Ovary (tissue), 9 donors: ENCODE data around the gene QSER1. TPM values are rescaled to one million over a fixed set of nuclear protein-coding genes. Genes with fewer than 3 reads are reported as not detected.
"Not testable (repeated sequence)": the region's sequence is repeated elsewhere in the genome, so short reads cannot be mapped to it uniquely, and the experiment has no call there.

Source experiments
- DNase-seq, 5 donors: peaks; one replicate each; pipeline ENCODE4 v3.0.0-alpha.2; 2019 to 2020
- H3K27ac ChIP-seq, 2 donors: fragments of 200-600 bp; one replicate each; pipeline versions ENCODE4 v1.5.1 to v1.8.0; 2019 to 2022
- H3K27me3 ChIP-seq: fragments of 200-600 bp; one replicate; pipeline ENCODE4 v1.8.0; 2022
- H3K36me3 ChIP-seq: fragments of 200-600 bp; sonication (generic); one replicate; pipeline ENCODE4 v1.5.1; 2019
- H3K4me1 ChIP-seq: one replicate; pipeline ENCODE4 v1.8.1; 2013; ENCODE audit warnings: mild to moderate bottlenecking, moderate library complexity; ENCODE audit not compliant: insufficient read depth
- H3K4me3 ChIP-seq: fragments of 200-600 bp; sonication (generic); one replicate; pipeline ENCODE4 v1.5.1; 2017
- H3K9me3 ChIP-seq, 2 donors: fragments of 200-600 bp in 1 of 2; sonication (generic) in 1 of 2; one replicate each; pipeline versions ENCODE4 v1.5.1 to v1.8.1; 2013 to 2019; ENCODE audit warnings: mild to moderate bottlenecking in 1 of 2, moderate library complexity in 1 of 2
- EP300 ChIP-seq: sonication (generic); formaldehyde crosslinking; IDR thresholded peaks from one replicate; pipeline ENCODE4 v1.6.1; 2017; ENCODE audit warnings: antibody characterized with exemption
- POLR2A ChIP-seq: fragments of 450-650 bp; IDR thresholded peaks from one replicate; pipeline ENCODE4 v1.6.1; 2017; ENCODE audit warnings: antibody characterized with exemption, mild to moderate bottlenecking, moderate library complexity
- WGBS, 3 donors: extraction: QIAGEN DNeasy Blood & Tissue Kit in 1 of 3; methylation state at CpG; one replicate each; pipeline versions ENCODE4 v1.1.5 to v1.1.7; 2013 to 2017; 5-methylcytosine and 5-hydroxymethylcytosine counted together
- intact Hi-C, 4 donors: fragments of 100-400 bp; cut with DNase I; formaldehyde crosslinking; loops; one replicate each; pipeline versions ENCODE4 v1.11.0 to v1.15.1; 2022 to 2023
- polyA plus RNA-seq, 2 donors: library from polyadenylated mRNA; stranded (reverse); fragments of 200-250 nt in 1 of 2; fragments of 350-450 nt in 1 of 2; fragmentation: Illumina TruSeq in 1 of 2; extraction: RNeasy Lipid Tissue Mini Kit (QIAGEN cat#74804) in 1 of 2; gene quantifications; one replicate each; pipeline ENCODE4 v1.2.3, GENCODE V29; 2013 to 2014
- total RNA-seq, 7 donors: library from RNA; depleted of rRNA in 2 of 7; stranded (reverse); fragments of >200 nt in 2 of 7; fragmentation: NEBNext Ultra II Directional in 3 of 7; extraction: Animal tissue kit (Norgen Biotek cat#: 25700) in 3 of 7; gene quantifications; one replicate each; pipeline versions ENCODE4 v1.1.0 to v1.2.4, GENCODE V29; 2016 to 2023
- TF ChIP-seq, protein P1 (sequence below), 3 donors: fragments of 450-650 bp in 2 of 3; fragments of 200-600 bp in 1 of 3; IDR thresholded peaks; one replicate each; pipeline versions ENCODE4 v1.5.1 to v1.8.0; 2016 to 2022; ENCODE audit warnings: antibody characterized with exemption in 3 of 3, mild to moderate bottlenecking in 1 of 3
- donor health status: DM: no; HTN: no; CAD: no; lungs with moderate emphysema.
- donor health status: DM: no; HTN: no; CAD: no.
- donor health status: Bipolar disorder and iron deficiency.
- donor health status: DM: yes; HTN: yes; CAD: no.
- donor health status: DM: no; HTN: no; CAD: no.
- donor health status: DM: yes; HTN: yes; CAD: no.

QSER1 gene
- total and polyA plus RNA-seq, 9 donors: 7.4 to 50.1 (median 36.5) TPM

- H3K9me3 ChIP-seq: no peaks in the 10 kb centered on the region
- H3K4me3 ChIP-seq: no peak overlapping the region
- WGBS, 3 donors: 93 to 100% (median 97%) methylated on average over 2 of the region's 2 CpGs
- intact Hi-C loops: loop anchor here in 3 of 4 donors (5.0 to 10.0 kb wide), 2 partner anchors 101 to 104 kb away; no protein-coding TSS in a partner anchor
- no peak for DNase-seq
- H3K27ac ChIP-seq: no peak overlapping the region
- H3K36me3 ChIP-seq: no peaks in the 10 kb centered on the region
- TF ChIP-seq, protein P1, sequence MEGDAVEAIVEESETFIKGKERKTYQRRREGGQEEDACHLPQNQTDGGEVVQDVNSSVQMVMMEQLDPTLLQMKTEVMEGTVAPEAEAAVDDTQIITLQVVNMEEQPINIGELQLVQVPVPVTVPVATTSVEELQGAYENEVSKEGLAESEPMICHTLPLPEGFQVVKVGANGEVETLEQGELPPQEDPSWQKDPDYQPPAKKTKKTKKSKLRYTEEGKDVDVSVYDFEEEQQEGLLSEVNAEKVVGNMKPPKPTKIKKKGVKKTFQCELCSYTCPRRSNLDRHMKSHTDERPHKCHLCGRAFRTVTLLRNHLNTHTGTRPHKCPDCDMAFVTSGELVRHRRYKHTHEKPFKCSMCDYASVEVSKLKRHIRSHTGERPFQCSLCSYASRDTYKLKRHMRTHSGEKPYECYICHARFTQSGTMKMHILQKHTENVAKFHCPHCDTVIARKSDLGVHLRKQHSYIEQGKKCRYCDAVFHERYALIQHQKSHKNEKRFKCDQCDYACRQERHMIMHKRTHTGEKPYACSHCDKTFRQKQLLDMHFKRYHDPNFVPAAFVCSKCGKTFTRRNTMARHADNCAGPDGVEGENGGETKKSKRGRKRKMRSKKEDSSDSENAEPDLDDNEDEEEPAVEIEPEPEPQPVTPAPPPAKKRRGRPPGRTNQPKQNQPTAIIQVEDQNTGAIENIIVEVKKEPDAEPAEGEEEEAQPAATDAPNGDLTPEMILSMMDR (IDR thresholded peaks at IDR 0.05): no peak
- no peak for TF ChIP-seq EP300
- no peaks in the 10 kb centered on the region for H3K4me1 ChIP-seq
- H3K27me3 ChIP-seq: no peaks in the 10 kb centered on the region
Measured at GRCh38 chr11:32963721-32964120, 71.1 kb downstream of the QSER1 start.

- no peak for DNase-seq
- intact Hi-C loops: loop anchor here in 3 of 4 donors (5.0 to 10.0 kb wide), 2 partner anchors 96 to 99 kb away; no protein-coding TSS in a partner anchor
Measured at GRCh38 chr11:32968541-32968940, 75.9 kb downstream of the QSER1 start.

DNA sequence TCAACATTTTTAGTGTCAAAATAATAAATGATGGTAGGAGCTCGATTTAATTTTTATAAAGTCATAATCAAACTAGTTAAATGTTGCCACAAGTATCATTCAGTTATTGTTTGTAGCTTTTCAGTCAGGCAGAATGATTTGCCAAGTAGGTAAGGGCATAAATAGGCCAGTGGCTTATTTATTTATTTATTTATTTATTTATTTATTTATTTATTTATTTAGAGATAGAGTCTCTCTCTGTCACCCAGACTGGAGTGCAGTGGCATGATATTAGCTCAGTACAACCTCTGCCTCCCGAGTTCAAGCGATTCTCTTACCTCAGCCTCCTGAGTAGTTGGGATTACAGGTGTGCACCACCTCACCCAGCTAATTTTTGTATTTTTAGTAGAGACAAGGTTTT lies 79.6 kb downstream of the QSER1 start:
- DNase-seq, H3K27ac ChIP-seq, H3K36me3 ChIP-seq, intact Hi-C loops, H3K9me3 ChIP-seq, H3K4me1 ChIP-seq, H3K4me3 ChIP-seq, H3K27me3 ChIP-seq: not testable (repeated sequence)
- 93 to 95% (median 94%) methylated on average over 3 of the region's 3 CpGs for WGBS, 3 donors

More at GRCh38 chr11:32968541-32968940, 75.9 kb downstream of the QSER1 start:
- TF ChIP-seq POLR2A: no peak
- TF ChIP-seq, protein P1 (IDR thresholded peaks at IDR 0.05): no peak
- no peak for TF ChIP-seq EP300
- Histone ChIP-seq H3K27ac (no peak overlapping the region), H3K27me3 (no peaks in the 10 kb centered on the region), H3K9me3 (no peaks in the 10 kb centered on the region), H3K36me3 (no peaks in the 10 kb centered on the region), H3K4me3 (no peak overlapping the region), H3K4me1 (no peaks in the 10 kb centered on the region)
- 58 to 72% (median 63%) methylated on average over 1 of the region's 1 CpG for WGBS, 3 donors

GRCh38 chr11:32972781-32973180 lies 80.2 kb downstream of the QSER1 start:
- intact Hi-C loops: no loop called here
- TF ChIP-seq, protein P1 (IDR thresholded peaks at IDR 0.05): no peak
- no peak for TF ChIP-seq EP300
- TF ChIP-seq POLR2A: no peak
- Histone ChIP-seq H3K4me1 (no peaks in the 10 kb centered on the region), H3K27me3 (no peaks in the 10 kb centered on the region), H3K4me3 (no peak overlapping the region), H3K27ac (no peak overlapping the region), H3K36me3 (no peaks in the 10 kb centered on the region), H3K9me3 (no peaks in the 10 kb centered on the region)
- no peak for DNase-seq
- 83 to 92% (median 91%) methylated on average over 3 of the region's 3 CpGs for WGBS, 3 donors

DNA sequence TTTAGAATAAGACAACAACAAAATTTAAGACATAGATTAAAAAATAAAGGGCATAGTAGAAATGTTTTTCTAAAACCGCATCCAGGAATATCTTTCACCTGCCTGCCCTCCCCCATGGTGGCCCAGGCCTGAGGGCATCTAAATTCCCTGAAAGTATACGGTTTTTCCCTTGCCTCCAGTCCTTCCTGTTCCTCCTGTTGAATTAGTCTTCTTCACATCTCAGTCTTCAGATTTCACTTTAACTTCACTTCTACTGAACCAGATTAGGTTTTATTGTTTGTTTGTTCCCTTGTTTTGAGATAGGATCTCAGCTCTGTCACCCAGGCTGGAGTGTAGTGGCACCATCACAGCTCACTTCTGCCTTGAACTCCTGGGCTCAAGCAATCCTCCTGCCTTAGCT lies 90.0 kb downstream of the QSER1 start:
- Histone ChIP-seq H3K4me1 (no peaks in the 10 kb centered on the region), H3K9me3 (no peaks in the 10 kb centered on the region), H3K27me3 (no peaks in the 10 kb centered on the region), H3K4me3 (no peak overlapping the region), H3K36me3 (no peaks in the 10 kb centered on the region), H3K27ac (no peak overlapping the region)
- no peak for TF ChIP-seq EP300
- TF ChIP-seq, protein P1 (IDR thresholded peaks at IDR 0.05): no peak
- TF ChIP-seq POLR2A: no peak
- 76 to 82% (median 80%) methylated on average over 2 of the region's 2 CpGs for WGBS, 3 donors
- intact Hi-C loops: no loop called here
- no peak for DNase-seq
